ENCODE data around the gene PMS1. TPM values are rescaled to one million over a fixed set of nuclear protein-coding genes. Genes with fewer than 3 reads are reported as not detected.

Gene PMS1
- total and polyA plus RNA-seq, 2 donors (not counting 3 experiments of a cell fraction or from before 2014, with no cell fraction given): 6.6 to 27.8 TPM

DNA sequence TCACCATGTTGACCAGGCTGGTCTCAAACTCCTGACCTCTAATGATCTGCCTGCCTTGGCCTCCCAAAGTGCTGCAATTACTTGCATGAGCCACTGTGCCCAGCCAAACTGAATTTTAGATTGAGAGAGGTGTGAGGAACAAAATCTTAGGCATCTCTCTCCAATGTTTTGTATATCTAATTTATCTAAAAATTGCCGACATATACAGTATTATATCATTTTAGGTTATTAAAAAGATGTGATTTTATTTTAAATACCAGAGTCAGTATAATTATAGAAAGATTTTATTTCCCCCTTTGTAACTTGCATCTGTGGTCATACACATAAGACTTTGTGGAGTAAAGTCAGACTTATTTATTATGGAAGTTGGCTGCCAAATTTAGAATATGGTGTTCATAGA is 10.1 kb downstream of the PMS1 start:
- H3K9me3 ChIP-seq (replicated peaks; ENCODE audit: control insufficient read depth, insufficient read depth, low read length): no peaks in the 10 kb centered on the region
- intact Hi-C loops (cut with micrococcal nuclease) (no loop called here), dilution Hi-C loops (cut with MboI; ENCODE audit: extremely low pct_ligation_motif_present, low sequenced_read_pairs) (no loop called here)
- H3K4me2 ChIP-seq (ENCODE audit: insufficient read depth, low read length): no peak overlapping the region
- H3K36me3 ChIP-seq (ENCODE audit: control insufficient read depth in 2 of 2, extremely low read depth in 1 of 2, insufficient read depth in 2 of 2, low read length in 2 of 2): peaks cover 0 to 2% of the 10 kb centered on the region in 2 experiments
- BruUV-seq (replicated peaks): no TSS peak
- H3K9ac ChIP-seq (replicated peaks; ENCODE audit: extremely low read depth, insufficient read depth, low read length): no peak overlapping the region
- H3K79me2 ChIP-seq (ENCODE audit: control insufficient read depth, insufficient read depth, low read length): peaks cover 14% of the 10 kb centered on the region
- H4K20me1 ChIP-seq (replicated peaks; ENCODE audit: control insufficient read depth, extremely low read depth, insufficient read depth, low read length): no peaks in the 10 kb centered on the region
- DNase-seq (ENCODE audit: low read depth, low spot score) (no peak), FAIRE-seq (no peak)
- no peak overlapping the region for H3K4me3 ChIP-seq (replicated peaks in 1 of 3; ENCODE audit: insufficient read depth in 1 of 3, low read depth in 1 of 3, low read length in 3 of 3)
- CTCF ChIA-PET: no interaction called here
- no peak overlapping the region for H3K27ac ChIP-seq (ENCODE audit: insufficient read depth, low read depth, low read length)
- no peaks in the 10 kb centered on the region for H3K4me1 ChIP-seq (ENCODE audit: control insufficient read depth, extremely low read depth, insufficient read depth, low read length)
- no peak overlapping the region for H2AFZ ChIP-seq (ENCODE audit: low read depth, low read length)
- no peaks in the 10 kb centered on the region for H3K9me1 ChIP-seq (replicated peaks; ENCODE audit: control insufficient read depth, extremely low read depth, insufficient read depth, low read length)
- TF ChIP-seq, protein P1, sequence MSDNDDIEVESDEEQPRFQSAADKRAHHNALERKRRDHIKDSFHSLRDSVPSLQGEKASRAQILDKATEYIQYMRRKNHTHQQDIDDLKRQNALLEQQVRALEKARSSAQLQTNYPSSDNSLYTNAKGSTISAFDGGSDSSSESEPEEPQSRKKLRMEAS (IDR thresholded peaks at IDR 0.05; ENCODE audit: insufficient read depth, insufficient read length): no peak
- TF ChIP-seq JUN (IDR thresholded peaks at IDR 0.05; ENCODE audit: borderline replicate concordance, insufficient read depth, insufficient read length, low read depth) (no peak), POLR2A (IDR thresholded peaks at IDR 0.05; ENCODE audit: low read depth, low read length) (no peak), GATA2 (IDR thresholded peaks at IDR 0.05; ENCODE audit: insufficient read depth, insufficient read length, low read depth, low read length) (no peak)
- TF ChIP-seq, protein P2, sequence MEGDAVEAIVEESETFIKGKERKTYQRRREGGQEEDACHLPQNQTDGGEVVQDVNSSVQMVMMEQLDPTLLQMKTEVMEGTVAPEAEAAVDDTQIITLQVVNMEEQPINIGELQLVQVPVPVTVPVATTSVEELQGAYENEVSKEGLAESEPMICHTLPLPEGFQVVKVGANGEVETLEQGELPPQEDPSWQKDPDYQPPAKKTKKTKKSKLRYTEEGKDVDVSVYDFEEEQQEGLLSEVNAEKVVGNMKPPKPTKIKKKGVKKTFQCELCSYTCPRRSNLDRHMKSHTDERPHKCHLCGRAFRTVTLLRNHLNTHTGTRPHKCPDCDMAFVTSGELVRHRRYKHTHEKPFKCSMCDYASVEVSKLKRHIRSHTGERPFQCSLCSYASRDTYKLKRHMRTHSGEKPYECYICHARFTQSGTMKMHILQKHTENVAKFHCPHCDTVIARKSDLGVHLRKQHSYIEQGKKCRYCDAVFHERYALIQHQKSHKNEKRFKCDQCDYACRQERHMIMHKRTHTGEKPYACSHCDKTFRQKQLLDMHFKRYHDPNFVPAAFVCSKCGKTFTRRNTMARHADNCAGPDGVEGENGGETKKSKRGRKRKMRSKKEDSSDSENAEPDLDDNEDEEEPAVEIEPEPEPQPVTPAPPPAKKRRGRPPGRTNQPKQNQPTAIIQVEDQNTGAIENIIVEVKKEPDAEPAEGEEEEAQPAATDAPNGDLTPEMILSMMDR (IDR thresholded peaks at IDR 0.05; ENCODE audit: extremely low read depth in 1 of 2, insufficient read depth in 1 of 2, low read depth in 1 of 2, low read length in 2 of 2): no peak
- H3K27me3 ChIP-seq (ENCODE audit: control insufficient read depth in 2 of 2, insufficient read depth in 2 of 2, low read length in 2 of 2): no peaks in the 10 kb centered on the region
- POLR2A ChIA-PET: no interaction called here

DNA sequence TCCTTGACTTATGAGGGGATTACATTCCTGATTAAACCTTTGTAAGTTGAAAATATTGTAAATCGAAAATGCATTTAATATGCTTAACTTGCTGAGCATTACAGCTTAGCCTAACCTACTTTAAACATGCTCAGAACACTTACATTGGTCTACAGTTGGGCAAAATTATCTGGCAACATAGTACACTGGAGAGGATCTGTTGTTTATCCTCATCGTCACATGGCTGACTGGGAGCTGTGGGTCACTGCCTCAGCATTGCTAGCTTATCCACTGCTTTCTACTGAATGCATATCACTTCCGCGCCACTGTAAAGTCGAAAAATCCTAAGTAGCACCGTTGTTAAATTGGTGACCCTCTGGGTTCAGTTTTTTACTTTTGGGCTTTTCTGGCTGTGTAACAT is 13.7 kb downstream of the PMS1 start:
- Histone ChIP-seq H3K36me3 (ENCODE audit: control insufficient read depth in 2 of 2, extremely low read depth in 1 of 2, insufficient read depth in 2 of 2, low read length in 2 of 2) (peaks cover 0 to 9% of the 10 kb centered on the region in 2 experiments), H2AFZ (ENCODE audit: low read depth, low read length) (no peak overlapping the region), H3K79me2 (ENCODE audit: control insufficient read depth, insufficient read depth, low read length) (peaks cover 4% of the 10 kb centered on the region), H3K9ac (replicated peaks; ENCODE audit: extremely low read depth, insufficient read depth, low read length) (no peak overlapping the region), H3K9me3 (replicated peaks; ENCODE audit: control insufficient read depth, insufficient read depth, low read length) (no peaks in the 10 kb centered on the region), H3K4me2 (ENCODE audit: insufficient read depth, low read length) (no peak overlapping the region), H3K4me1 (ENCODE audit: control insufficient read depth, extremely low read depth, insufficient read depth, low read length) (no peaks in the 10 kb centered on the region), H3K27me3 (ENCODE audit: control insufficient read depth in 2 of 2, insufficient read depth in 2 of 2, low read length in 2 of 2) (no peaks in the 10 kb centered on the region), H3K27ac (ENCODE audit: insufficient read depth, low read depth, low read length) (no peak overlapping the region), H3K9me1 (replicated peaks; ENCODE audit: control insufficient read depth, extremely low read depth, insufficient read depth, low read length) (no peaks in the 10 kb centered on the region), H4K20me1 (replicated peaks; ENCODE audit: control insufficient read depth, extremely low read depth, insufficient read depth, low read length) (no peaks in the 10 kb centered on the region), H3K4me3 (replicated peaks in 1 of 3; ENCODE audit: insufficient read depth in 1 of 3, low read depth in 1 of 3, low read length in 3 of 3) (no peak overlapping the region)
- TF ChIP-seq JUN (IDR thresholded peaks at IDR 0.05; ENCODE audit: borderline replicate concordance, insufficient read depth, insufficient read length, low read depth): no peak
- TF ChIP-seq EZH2 (IDR thresholded peaks at IDR 0.05; ENCODE audit: borderline replicate concordance, low read depth, low read length, severe bottlenecking): no peak
- TF ChIP-seq GATA2 (IDR thresholded peaks at IDR 0.05; ENCODE audit: insufficient read depth, insufficient read length, low read depth, low read length): no peak
- TF ChIP-seq, protein P1 (IDR thresholded peaks at IDR 0.05; ENCODE audit: insufficient read depth, insufficient read length): no peak
- no peak for TF ChIP-seq MYC (IDR thresholded peaks at IDR 0.05; ENCODE audit: low read depth, low read length)
- TF ChIP-seq, protein P2 (IDR thresholded peaks at IDR 0.05; ENCODE audit: extremely low read depth in 1 of 2, insufficient read depth in 1 of 2, low read depth in 1 of 2, low read length in 2 of 2): no peak
- TF ChIP-seq POLR2A (IDR thresholded peaks at IDR 0.05; ENCODE audit: low read depth, low read length): no peak
- no peak for TF ChIP-seq POLR2AphosphoS5 (IDR thresholded peaks at IDR 0.05; ENCODE audit: insufficient read depth, low read depth, low read length)
- DNase-seq (ENCODE audit: low read depth, low spot score) (no peak), FAIRE-seq (no peak)
- BruUV-seq (replicated peaks): no TSS peak
- intact Hi-C loops (cut with micrococcal nuclease): loop anchor here (1.0 kb wide), 1 partner anchor 272 kb away; no protein-coding TSS in a partner anchor
- ChIA-PET CTCF (interaction anchor here (0.9 to 2.7 kb wide), 17 partner anchors 9 to 459 kb away, joined by 3 to 51 read pairs (median 6); partner anchors contain the start of genes ORMDL1 and PMS1), POLR2A (no interaction called here)
- dilution Hi-C loops (cut with MboI; ENCODE audit: extremely low pct_ligation_motif_present, low sequenced_read_pairs): no loop called here

Measured in endothelial cell of umbilical vein (primary cell).